UCSD-AML1 (cell line): ENCODE results near the gene PTBP1.
A peak's percentile ranks its signal among the peaks of the same experiment; 100 is the strongest.

Experiments used
- DNase-seq: peaks from one replicate; lab custom pipeline; 2025; ENCODE audit not compliant: unreplicated experiment; lab: John Stamatoyannopoulos, UW

PTBP1 gene

GRCh38 chr19:796692-797527, at the start of gene PTBP1:
Gene PTBP1, plus strand, starts transcription at chr19:797452. Its CDS starts 46 bp downstream, at chr19:797498.
- peak; percentile 100 for DNase-seq

GRCh38 chr19:748274-748598, 49.0 kb upstream of the PTBP1 start:
- DNase-seq: no peak

GRCh38 chr19:749811-750210, 47.4 kb upstream of the PTBP1 start:
- DNase-seq: no peak

GRCh38 chr19:750640-751423, 46.4 kb upstream of the PTBP1 start, which contains the start of gene MISP:
Gene MISP, plus strand, starts transcription at chr19:751112. Its CDS starts 5,835 bp downstream, at chr19:756947.
- DNase-seq: no peak

GRCh38 chr19:751501-752341, 45.5 kb upstream of the PTBP1 start:
- DNase-seq: no peak

- no peak for DNase-seq
Measured at GRCh38 chr19:752652-753517, 44.4 kb upstream of the PTBP1 start.

GRCh38 chr19:754530-754929, 42.7 kb upstream of the PTBP1 start:
- no peak for DNase-seq

- DNase-seq: no peak
Measured at GRCh38 chr19:755063-755462, 42.2 kb upstream of the PTBP1 start.

- no peak for DNase-seq
Measured at GRCh38 chr19:756236-756635, 41.0 kb upstream of the PTBP1 start.

GRCh38 chr19:756821-757688, 40.2 kb upstream of the PTBP1 start:
- DNase-seq: no peak

GRCh38 chr19:757811-758668, 39.2 kb upstream of the PTBP1 start:
- no peak for DNase-seq

- no peak for DNase-seq
Measured at GRCh38 chr19:763181-763580, 34.1 kb upstream of the PTBP1 start.

- DNase-seq: no peak
Measured at GRCh38 chr19:763869-764268, 33.4 kb upstream of the PTBP1 start.

- no peak for DNase-seq
Measured at GRCh38 chr19:764301-764700, 33.0 kb upstream of the PTBP1 start.

GRCh38 chr19:765179-765738, 32.0 kb upstream of the PTBP1 start:
- DNase-seq: no peak

- no peak for DNase-seq
Measured at GRCh38 chr19:768424-768823, 28.8 kb upstream of the PTBP1 start.

GRCh38 chr19:769616-770015, 27.6 kb upstream of the PTBP1 start:
- no peak for DNase-seq

GRCh38 chr19:771332-771785, 25.9 kb upstream of the PTBP1 start:
- DNase-seq: peak; percentile 74
